Measurements from ENCODE around the gene IRF7.

The IRF7 gene

DNA sequence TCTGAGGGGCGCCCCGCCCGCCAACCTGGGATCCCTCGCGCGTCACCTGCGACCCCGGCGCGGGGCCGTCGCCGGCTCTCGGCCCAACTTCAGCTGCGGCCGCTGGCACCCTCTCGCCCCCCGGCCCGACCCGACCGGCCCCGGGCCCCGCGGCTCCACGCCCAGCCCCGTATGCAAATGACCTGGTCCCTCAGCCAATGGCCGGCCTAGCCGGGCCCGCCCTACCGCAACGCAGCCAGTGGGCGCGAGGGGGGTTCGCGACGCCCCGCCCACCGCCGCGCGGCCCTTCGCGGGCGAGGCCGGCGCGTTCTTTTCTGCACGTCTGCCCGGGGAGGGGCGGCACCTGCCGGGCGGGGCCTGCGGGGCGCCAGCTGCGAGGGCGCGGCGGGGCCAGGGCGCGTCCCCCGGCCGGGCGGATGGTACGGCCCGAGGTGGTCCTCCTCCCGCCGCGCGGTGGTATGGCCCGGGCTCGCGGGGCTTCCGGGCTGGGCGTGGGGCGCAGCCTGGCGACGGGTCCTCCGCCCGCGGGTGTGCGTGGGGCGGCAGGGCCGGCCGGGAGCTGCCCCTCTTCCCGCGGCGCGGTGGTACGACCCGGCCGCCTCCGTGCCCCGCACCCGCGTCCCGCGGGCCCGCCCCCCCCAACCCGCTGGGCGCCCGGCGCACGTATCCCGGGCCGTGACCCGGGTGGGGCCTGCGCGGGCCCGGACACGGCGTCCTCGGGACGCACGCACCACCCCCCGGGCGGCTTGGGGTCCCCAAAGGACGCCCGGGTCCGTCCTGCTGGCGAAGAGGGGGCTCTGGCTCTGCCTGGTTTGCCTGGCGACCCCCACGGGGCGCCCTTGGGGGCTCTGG lies 47.2 kb downstream of the IRF7 start:
- FAIRE-seq (peak; percentile 99), DNase-seq (ENCODE audit: insufficient read length, low spot score) (peak; percentile 95)

GRCh38 chr11:567629-568292 lies 48.0 kb downstream of the IRF7 start:
- no peak for DNase-seq (ENCODE audit: insufficient read length, low spot score)
- FAIRE-seq: peak; percentile 76

DNA sequence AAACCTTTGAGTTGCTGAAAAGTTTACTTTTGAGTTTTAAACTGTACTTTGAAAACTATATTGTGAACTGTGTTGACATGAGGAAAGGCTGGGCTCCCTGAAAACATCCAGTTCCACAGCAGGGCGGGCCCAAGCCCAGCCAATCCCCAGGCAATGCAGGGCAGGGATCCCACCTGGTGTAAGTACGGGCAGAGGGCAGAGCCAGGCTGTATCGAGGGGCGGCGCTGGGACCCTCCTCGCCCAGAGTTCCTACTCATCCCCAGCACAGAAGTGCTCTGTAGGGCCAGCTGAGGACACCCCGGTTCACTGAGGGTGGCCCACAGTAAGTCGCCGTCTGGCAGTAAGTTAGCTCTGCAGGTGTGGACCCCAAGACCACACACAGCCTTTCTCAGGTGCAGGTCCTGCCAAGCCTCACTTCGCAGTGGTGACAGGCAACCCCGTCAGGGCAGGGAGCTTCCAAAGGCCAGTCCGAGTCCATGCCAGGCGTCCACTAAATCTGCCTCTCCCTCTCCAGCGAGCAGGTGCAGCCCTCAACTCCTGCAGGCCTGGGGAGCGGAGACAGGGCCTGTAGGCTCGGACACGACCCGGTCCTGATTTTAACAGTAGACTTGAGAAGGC lies 48.6 kb downstream of the IRF7 start:
- no peak for DNase-seq (ENCODE audit: insufficient read length, low spot score)

GRCh38 chr11:565921-566509 lies 49.7 kb downstream of the IRF7 start:
- peak; percentile 81 for FAIRE-seq
- DNase-seq (ENCODE audit: insufficient read length, low spot score): no peak

More for the DNA sequence above, 48.6 kb downstream of the IRF7 start:
- no peak for FAIRE-seq

DNA sequence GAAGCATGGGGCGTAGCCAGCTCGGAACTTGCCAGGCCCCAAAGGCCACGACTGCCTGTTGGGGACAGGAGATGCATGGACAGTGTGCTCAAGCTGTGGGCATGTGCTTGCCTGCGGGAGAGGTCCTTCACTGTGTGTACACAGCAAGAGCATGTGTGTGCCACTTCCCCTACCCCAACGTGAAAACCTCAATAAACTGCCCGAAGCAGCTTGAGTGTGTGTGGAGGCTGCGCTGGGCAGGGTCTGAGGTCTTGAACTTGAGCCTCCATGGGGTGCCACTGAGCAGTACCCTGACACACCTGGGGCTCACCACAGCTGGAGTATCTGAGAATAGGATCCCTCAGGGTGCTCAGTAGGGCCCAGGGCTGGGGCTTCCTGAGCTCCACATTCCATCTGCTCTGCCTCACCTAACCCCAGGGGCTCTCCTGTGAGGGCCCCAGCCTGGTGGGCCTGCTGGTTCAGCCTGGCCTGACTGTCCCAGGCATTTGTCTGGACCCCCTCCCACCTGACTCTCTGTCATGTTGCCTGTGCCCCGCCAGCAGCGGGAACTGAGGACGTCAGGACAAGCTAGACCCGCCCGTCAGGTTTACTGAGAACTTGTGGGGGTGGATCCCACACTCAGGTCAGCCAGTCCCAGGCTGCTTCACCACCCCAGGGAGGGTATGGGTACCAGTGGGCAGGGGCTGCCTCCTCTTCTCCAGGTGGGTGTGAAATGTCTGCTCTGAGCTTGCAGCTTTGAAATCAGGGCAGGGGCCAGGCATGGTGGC lies 51.8 kb downstream of the IRF7 start:
- DNase-seq (ENCODE audit: insufficient read length, low spot score) (no peak), FAIRE-seq (peak; percentile 72)

- FAIRE-seq (no peak), DNase-seq (ENCODE audit: insufficient read length, low spot score) (no peak)
Observed at GRCh38 chr11:563066-563811, 52.5 kb downstream of the IRF7 start.

Data from HTR-8/SVneo (cell line).